OCI-LY3 (cell line): ENCODE results near the gene OSTF1.

Experiments
- H2AFZ ChIP-seq: fragments of 200-600, 300-600 bp; shearing (Covaris generic); 2 replicates; pipeline ENCODE4 v1.6.0; 2014; ENCODE audit warnings: antibody characterized with exemption, low read depth, low read length
- H3K27ac ChIP-seq: fragments of 200-600, 300-600 bp; sonication (generic); 2 replicates; pipeline ENCODE4 v1.5.1; 2014; ENCODE audit warnings: mild to moderate bottlenecking, low read length, moderate library complexity, mixed read lengths
- H3K27me3 ChIP-seq: fragments of 200-600, 300-600 bp; sonication (generic); 2 replicates; pipeline ENCODE4 v1.6.1; 2014; ENCODE audit warnings: low read depth, low read length, mixed read lengths
- H3K36me3 ChIP-seq: fragments of 200-600, 300-600 bp; sonication (generic); replicated peaks from 2 replicates; pipeline ENCODE3; 2014; ENCODE audit warnings: low read depth, low read length, mixed read lengths
- H3K4me1 ChIP-seq: fragments of 300-600, 200-600 bp; sonication (generic); 2 replicates; pipeline ENCODE4 v1.6.1; 2014; ENCODE audit warnings: low read length, mixed read lengths
- H3K4me2 ChIP-seq: fragments of 200-600, 300-600 bp; sonication (generic); 2 replicates; pipeline ENCODE4 v1.6.1; 2014; ENCODE audit warnings: low read length, mixed read lengths
- H3K4me3 ChIP-seq: fragments of 300-600, 200-600 bp; sonication (generic); 2 replicates; pipeline ENCODE4 v1.5.1; 2014; ENCODE audit warnings: antibody characterized with exemption, mild to moderate bottlenecking, low read length, moderate library complexity
- H3K79me2 ChIP-seq: fragments of 300-600, 200-600 bp; shearing (Covaris generic); 2 replicates; pipeline ENCODE4 v1.6.1; 2014; ENCODE audit warnings: mild to moderate bottlenecking, low read length, mixed read lengths
- H3K9ac ChIP-seq: fragments of 300-600, 200-600 bp; shearing (Covaris generic); 2 replicates; pipeline ENCODE4 v1.6.0; 2014; ENCODE audit warnings: mild to moderate bottlenecking, low read length, moderate library complexity
- H3K9me3 ChIP-seq: fragments of 200-600, 300-600 bp; shearing (Covaris generic); 2 replicates; pipeline ENCODE4 v1.6.1; 2014; ENCODE audit warnings: low read length, mixed read lengths; ENCODE audit not compliant: insufficient read depth
- H4K20me1 ChIP-seq: fragments of 200-600, 300-600 bp; sonication (generic); 2 replicates; pipeline ENCODE4 v1.6.1; 2016; ENCODE audit warnings: low read length, mixed read lengths; ENCODE audit not compliant: insufficient read depth
- EZH2phosphoT487 ChIP-seq: fragments of 200-600 bp; shearing (Covaris generic); IDR thresholded peaks from 2 replicates; pipeline ENCODE4 v1.6.1; 2018; ENCODE audit warnings: antibody characterized with exemption, mixed run types, low read depth
- TF ChIP-seq, protein P1 (sequence below): fragments of 200-600, 300-600 bp; sonication (generic); IDR thresholded peaks from 2 replicates; pipeline ENCODE4 v1.5.1; 2014; ENCODE audit warnings: antibody characterized with exemption, low read length, low read depth

The OSTF1 gene

GRCh38 chr9:75089373-75089766, 1.1 kb downstream of the OSTF1 start:
- peaks cover 11% of the 10 kb centered on the region for H3K4me1 ChIP-seq
- peak overlapping the region; percentile 79 for H3K9ac ChIP-seq
- no peaks in the 10 kb centered on the region for H3K27me3 ChIP-seq
- H3K27ac ChIP-seq = no peak overlapping the region
- no peak for TF ChIP-seq EZH2phosphoT487
- TF ChIP-seq, protein P1, sequence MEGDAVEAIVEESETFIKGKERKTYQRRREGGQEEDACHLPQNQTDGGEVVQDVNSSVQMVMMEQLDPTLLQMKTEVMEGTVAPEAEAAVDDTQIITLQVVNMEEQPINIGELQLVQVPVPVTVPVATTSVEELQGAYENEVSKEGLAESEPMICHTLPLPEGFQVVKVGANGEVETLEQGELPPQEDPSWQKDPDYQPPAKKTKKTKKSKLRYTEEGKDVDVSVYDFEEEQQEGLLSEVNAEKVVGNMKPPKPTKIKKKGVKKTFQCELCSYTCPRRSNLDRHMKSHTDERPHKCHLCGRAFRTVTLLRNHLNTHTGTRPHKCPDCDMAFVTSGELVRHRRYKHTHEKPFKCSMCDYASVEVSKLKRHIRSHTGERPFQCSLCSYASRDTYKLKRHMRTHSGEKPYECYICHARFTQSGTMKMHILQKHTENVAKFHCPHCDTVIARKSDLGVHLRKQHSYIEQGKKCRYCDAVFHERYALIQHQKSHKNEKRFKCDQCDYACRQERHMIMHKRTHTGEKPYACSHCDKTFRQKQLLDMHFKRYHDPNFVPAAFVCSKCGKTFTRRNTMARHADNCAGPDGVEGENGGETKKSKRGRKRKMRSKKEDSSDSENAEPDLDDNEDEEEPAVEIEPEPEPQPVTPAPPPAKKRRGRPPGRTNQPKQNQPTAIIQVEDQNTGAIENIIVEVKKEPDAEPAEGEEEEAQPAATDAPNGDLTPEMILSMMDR = no peak
- peak overlapping the region; percentile 92 for H3K4me3 ChIP-seq
- H3K9me3 ChIP-seq = no peaks in the 10 kb centered on the region
- 0 out of 2 replicates have a peak, but pooled peaks cover 8% of the 10 kb centered on the region for H4K20me1 ChIP-seq
- H3K36me3 ChIP-seq = no peaks in the 10 kb centered on the region
- no peaks in the 10 kb centered on the region for H3K79me2 ChIP-seq
- peak overlapping the region; percentile 84 for H3K4me2 ChIP-seq
- H2AFZ ChIP-seq = no peak overlapping the region

GRCh38 chr9:75090579-75090978, 2.3 kb downstream of the OSTF1 start:
- Histone ChIP-seq H3K4me3 (no peak overlapping the region), H3K27me3 (no peaks in the 10 kb centered on the region)

GRCh38 chr9:75092766-75093165, 4.5 kb downstream of the OSTF1 start:
- 0 out of 2 replicates have a peak, but pooled peaks cover 8% of the 10 kb centered on the region for H4K20me1 ChIP-seq

More at GRCh38 chr9:75090579-75090978, 2.3 kb downstream of the OSTF1 start:
- Histone ChIP-seq H3K4me1 (peaks cover 11% of the 10 kb centered on the region), H3K27ac (no peak overlapping the region), H2AFZ (no peak overlapping the region), H3K79me2 (no peaks in the 10 kb centered on the region), H3K4me2 (no peak overlapping the region), H3K9ac (no peak overlapping the region), H3K9me3 (no peaks in the 10 kb centered on the region), H3K36me3 (no peaks in the 10 kb centered on the region), H4K20me1 (0 out of 2 replicates have a peak, but pooled peaks cover 8% of the 10 kb centered on the region)
- TF ChIP-seq, protein P1 = no peak
- TF ChIP-seq EZH2phosphoT487 = no peak

GRCh38 chr9:75096796-75097195, 8.5 kb downstream of the OSTF1 start:
- Histone ChIP-seq H3K27ac (no peak overlapping the region), H3K9me3 (no peaks in the 10 kb centered on the region), H3K4me1 (no peaks in the 10 kb centered on the region), H2AFZ (no peak overlapping the region), H3K79me2 (no peaks in the 10 kb centered on the region; the same call in 1 of the 2 replicates), H4K20me1 (no peaks in the 10 kb centered on the region), H3K4me2 (no peak overlapping the region), H3K27me3 (no peaks in the 10 kb centered on the region), H3K36me3 (no peaks in the 10 kb centered on the region), H3K4me3 (no peak overlapping the region), H3K9ac (no peak overlapping the region)
- TF ChIP-seq, protein P1 = no peak
- TF ChIP-seq EZH2phosphoT487 = no peak

More at GRCh38 chr9:75092766-75093165, 4.5 kb downstream of the OSTF1 start:
- Histone ChIP-seq H3K27ac (no peak overlapping the region), H3K4me1 (peaks cover 5% of the 10 kb centered on the region), H3K9ac (no peak overlapping the region), H2AFZ (no peak overlapping the region), H3K36me3 (no peaks in the 10 kb centered on the region), H3K79me2 (no peaks in the 10 kb centered on the region), H3K9me3 (no peaks in the 10 kb centered on the region), H3K27me3 (no peaks in the 10 kb centered on the region), H3K4me3 (no peak overlapping the region), H3K4me2 (no peak overlapping the region)
- TF ChIP-seq, protein P1 = no peak
- no peak for TF ChIP-seq EZH2phosphoT487
